ENCODE results near the gene MSRB1. TPM values are rescaled to one million over a fixed set of nuclear protein-coding genes. Genes with fewer than 3 reads are reported as not detected.

MSRB1 gene
- total and polyA plus RNA-seq, 2 of the 13 experiments (the other 11 are each of a cell fraction or from before 2014, with no cell fraction given): 32.1 to 75.4 TPM

DNA sequence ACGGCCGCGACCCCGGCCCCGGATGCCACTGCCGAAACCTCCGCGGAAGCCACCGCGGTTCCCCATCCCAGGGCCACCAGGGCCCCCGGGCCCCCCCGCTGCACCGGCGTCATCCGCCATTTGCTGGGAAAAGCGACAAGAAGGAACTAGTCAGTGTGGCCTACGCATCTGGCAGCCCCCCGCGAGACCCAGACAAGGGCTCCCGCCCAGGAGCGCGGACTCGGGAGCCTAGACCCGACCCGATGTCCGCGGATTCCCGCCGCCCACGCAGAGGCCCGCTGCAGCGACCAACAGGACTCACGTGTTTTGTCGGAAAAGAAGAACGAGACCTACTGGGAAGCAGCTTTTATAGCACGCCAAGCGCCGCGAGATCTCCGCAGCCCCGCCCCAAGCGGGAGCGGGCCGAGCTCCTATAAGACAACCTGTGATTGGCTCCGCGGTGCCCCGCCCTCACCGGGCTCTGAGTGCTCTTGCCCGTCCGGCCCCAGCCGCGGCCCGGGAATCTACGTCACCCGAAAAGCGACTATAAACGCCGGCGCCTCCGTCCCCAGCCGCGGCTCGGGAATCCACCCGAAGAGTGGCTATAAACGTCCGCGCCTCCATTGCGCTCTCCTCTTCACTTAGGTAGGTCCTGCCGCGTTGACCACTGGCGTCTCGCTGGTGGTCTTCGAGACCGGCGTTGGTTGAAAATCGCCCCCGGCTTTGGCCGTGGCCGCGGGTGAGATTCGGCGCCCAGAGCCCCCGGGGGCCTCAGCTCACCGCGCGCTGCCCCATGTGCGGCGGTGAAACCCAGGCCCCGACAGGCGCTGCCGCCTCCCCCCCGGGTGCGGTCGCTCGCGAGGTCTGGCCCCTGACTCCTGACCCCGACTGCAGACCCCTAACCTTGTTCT lies 21.8 kb upstream of the MSRB1 start, which contains the start of gene RPS2 (continued):
- TF ChIP-seq, protein P1, sequence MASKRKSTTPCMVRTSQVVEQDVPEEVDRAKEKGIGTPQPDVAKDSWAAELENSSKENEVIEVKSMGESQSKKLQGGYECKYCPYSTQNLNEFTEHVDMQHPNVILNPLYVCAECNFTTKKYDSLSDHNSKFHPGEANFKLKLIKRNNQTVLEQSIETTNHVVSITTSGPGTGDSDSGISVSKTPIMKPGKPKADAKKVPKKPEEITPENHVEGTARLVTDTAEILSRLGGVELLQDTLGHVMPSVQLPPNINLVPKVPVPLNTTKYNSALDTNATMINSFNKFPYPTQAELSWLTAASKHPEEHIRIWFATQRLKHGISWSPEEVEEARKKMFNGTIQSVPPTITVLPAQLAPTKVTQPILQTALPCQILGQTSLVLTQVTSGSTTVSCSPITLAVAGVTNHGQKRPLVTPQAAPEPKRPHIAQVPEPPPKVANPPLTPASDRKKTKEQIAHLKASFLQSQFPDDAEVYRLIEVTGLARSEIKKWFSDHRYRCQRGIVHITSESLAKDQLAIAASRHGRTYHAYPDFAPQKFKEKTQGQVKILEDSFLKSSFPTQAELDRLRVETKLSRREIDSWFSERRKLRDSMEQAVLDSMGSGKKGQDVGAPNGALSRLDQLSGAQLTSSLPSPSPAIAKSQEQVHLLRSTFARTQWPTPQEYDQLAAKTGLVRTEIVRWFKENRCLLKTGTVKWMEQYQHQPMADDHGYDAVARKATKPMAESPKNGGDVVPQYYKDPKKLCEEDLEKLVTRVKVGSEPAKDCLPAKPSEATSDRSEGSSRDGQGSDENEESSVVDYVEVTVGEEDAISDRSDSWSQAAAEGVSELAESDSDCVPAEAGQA (IDR thresholded peaks at IDR 0.05; ENCODE audit: low read depth): no peak
- TF ChIP-seq, protein P1 (CRISPR knock-in tag; IDR thresholded peaks at IDR 0.05; ENCODE audit: borderline replicate concordance): peak; percentile 86; the same call in 1 of the 2 replicates
- TF ChIP-seq SCMH1 (CRISPR knock-in tag; IDR thresholded peaks at IDR 0.05; ENCODE audit: borderline replicate concordance) (no peak), MIXL1 (CRISPR knock-in tag; IDR thresholded peaks at IDR 0.05) (no peak), SOX5 (CRISPR knock-in tag; IDR thresholded peaks at IDR 0.05; ENCODE audit: borderline replicate concordance) (no peak), MYC (CRISPR knock-in tag; IDR thresholded peaks at IDR 0.05; ENCODE audit: borderline replicate concordance) (peak; percentile 97), ESRRA (CRISPR knock-in tag; IDR thresholded peaks at IDR 0.05; ENCODE audit: low read depth) (peak; percentile 50; the same call in 1 of the 2 replicates), FOSL1 (CRISPR knock-in tag; IDR thresholded peaks at IDR 0.05; ENCODE audit: borderline replicate concordance) (no peak), TOE1 (CRISPR knock-in tag; IDR thresholded peaks at IDR 0.05) (0 out of 2 replicates have a peak, but pooled peaks have one; percentile 51), ZNF747 (CRISPR knock-in tag; IDR thresholded peaks at IDR 0.05; ENCODE audit: borderline replicate concordance) (no peak)
- TF ChIP-seq, protein P2, sequence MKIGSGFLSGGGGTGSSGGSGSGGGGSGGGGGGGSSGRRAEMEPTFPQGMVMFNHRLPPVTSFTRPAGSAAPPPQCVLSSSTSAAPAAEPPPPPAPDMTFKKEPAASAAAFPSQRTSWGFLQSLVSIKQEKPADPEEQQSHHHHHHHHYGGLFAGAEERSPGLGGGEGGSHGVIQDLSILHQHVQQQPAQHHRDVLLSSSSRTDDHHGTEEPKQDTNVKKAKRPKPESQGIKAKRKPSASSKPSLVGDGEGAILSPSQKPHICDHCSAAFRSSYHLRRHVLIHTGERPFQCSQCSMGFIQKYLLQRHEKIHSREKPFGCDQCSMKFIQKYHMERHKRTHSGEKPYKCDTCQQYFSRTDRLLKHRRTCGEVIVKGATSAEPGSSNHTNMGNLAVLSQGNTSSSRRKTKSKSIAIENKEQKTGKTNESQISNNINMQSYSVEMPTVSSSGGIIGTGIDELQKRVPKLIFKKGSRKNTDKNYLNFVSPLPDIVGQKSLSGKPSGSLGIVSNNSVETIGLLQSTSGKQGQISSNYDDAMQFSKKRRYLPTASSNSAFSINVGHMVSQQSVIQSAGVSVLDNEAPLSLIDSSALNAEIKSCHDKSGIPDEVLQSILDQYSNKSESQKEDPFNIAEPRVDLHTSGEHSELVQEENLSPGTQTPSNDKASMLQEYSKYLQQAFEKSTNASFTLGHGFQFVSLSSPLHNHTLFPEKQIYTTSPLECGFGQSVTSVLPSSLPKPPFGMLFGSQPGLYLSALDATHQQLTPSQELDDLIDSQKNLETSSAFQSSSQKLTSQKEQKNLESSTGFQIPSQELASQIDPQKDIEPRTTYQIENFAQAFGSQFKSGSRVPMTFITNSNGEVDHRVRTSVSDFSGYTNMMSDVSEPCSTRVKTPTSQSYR (CRISPR knock-in tag; IDR thresholded peaks at IDR 0.05; ENCODE audit: borderline replicate concordance): no peak
- TF ChIP-seq, protein P3, sequence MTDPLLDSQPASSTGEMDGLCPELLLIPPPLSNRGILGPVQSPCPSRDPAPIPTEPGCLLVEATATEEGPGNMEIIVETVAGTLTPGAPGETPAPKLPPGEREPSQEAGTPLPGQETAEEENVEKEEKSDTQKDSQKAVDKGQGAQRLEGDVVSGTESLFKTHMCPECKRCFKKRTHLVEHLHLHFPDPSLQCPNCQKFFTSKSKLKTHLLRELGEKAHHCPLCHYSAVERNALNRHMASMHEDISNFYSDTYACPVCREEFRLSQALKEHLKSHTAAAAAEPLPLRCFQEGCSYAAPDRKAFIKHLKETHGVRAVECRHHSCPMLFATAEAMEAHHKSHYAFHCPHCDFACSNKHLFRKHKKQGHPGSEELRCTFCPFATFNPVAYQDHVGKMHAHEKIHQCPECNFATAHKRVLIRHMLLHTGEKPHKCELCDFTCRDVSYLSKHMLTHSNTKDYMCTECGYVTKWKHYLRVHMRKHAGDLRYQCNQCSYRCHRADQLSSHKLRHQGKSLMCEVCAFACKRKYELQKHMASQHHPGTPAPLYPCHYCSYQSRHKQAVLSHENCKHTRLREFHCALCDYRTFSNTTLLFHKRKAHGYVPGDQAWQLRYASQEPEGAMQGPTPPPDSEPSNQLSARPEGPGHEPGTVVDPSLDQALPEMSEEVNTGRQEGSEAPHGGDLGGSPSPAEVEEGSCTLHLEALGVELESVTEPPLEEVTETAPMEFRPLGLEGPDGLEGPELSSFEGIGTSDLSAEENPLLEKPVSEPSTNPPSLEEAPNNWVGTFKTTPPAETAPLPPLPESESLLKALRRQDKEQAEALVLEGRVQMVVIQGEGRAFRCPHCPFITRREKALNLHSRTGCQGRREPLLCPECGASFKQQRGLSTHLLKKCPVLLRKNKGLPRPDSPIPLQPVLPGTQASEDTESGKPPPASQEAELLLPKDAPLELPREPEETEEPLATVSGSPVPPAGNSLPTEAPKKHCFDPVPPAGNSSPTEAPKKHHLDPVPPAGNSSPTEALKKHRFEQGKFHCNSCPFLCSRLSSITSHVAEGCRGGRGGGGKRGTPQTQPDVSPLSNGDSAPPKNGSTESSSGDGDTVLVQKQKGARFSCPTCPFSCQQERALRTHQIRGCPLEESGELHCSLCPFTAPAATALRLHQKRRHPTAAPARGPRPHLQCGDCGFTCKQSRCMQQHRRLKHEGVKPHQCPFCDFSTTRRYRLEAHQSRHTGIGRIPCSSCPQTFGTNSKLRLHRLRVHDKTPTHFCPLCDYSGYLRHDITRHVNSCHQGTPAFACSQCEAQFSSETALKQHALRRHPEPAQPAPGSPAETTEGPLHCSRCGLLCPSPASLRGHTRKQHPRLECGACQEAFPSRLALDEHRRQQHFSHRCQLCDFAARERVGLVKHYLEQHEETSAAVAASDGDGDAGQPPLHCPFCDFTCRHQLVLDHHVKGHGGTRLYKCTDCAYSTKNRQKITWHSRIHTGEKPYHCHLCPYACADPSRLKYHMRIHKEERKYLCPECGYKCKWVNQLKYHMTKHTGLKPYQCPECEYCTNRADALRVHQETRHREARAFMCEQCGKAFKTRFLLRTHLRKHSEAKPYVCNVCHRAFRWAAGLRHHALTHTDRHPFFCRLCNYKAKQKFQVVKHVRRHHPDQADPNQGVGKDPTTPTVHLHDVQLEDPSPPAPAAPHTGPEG (CRISPR knock-in tag; IDR thresholded peaks at IDR 0.05): peak; percentile 78; the same call in 1 of the 2 replicates
- TF ChIP-seq, protein P4, sequence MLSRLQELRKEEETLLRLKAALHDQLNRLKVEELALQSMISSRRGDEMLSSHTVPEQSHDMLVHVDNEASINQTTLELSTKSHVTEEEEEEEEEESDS (CRISPR knock-in tag; IDR thresholded peaks at IDR 0.05; ENCODE audit: borderline replicate concordance): 0 out of 2 replicates have a peak, but pooled peaks have one; percentile 13

Measured in HepG2 (cell line).